HL-60/S4 (cell line): ENCODE results near the gene CDHR2.
"Not testable (repeated sequence)": the region's sequence is repeated elsewhere in the genome, so short reads cannot be mapped to it uniquely, and the experiment has no call there.

Experiments
- in situ Hi-C: fragments of 300-500 bp; cut with MboI; formaldehyde crosslinking; loops from 2 replicates; pipeline ENCODE4 v1.14.3; 2022; ENCODE audit warnings: low sequenced_read_pairs

Gene CDHR2

GRCh38 chr5:176595386-176595943 lies 46.3 kb downstream of the CDHR2 start:
- in situ Hi-C loops: no loop called here

- in situ Hi-C loops: no loop called here
These were observed 47.0 kb downstream of the CDHR2 start for GRCh38 chr5:176596069-176596644.

GRCh38 chr5:176596689-176597416 lies 47.7 kb downstream of the CDHR2 start:
- in situ Hi-C loops: no loop called here

- in situ Hi-C loops: no loop called here
These were observed 48.6 kb downstream of the CDHR2 start for GRCh38 chr5:176597417-176598389.

- in situ Hi-C loops: not testable (repeated sequence)
These were observed 50.7 kb downstream of the CDHR2 start for GRCh38 chr5:176599749-176600430.

- in situ Hi-C loops: no loop called here
These were observed 52.9 kb downstream of the CDHR2 start for GRCh38 chr5:176601901-176602482.

- in situ Hi-C loops: no loop called here
These were observed 53.9 kb downstream of the CDHR2 start for GRCh38 chr5:176603091-176603490.

- in situ Hi-C loops: no loop called here
These were observed 56.9 kb downstream of the CDHR2 start for GRCh38 chr5:176606032-176606431.

GRCh38 chr5:176606875-176607274 lies 57.7 kb downstream of the CDHR2 start:
- in situ Hi-C loops: no loop called here

- in situ Hi-C loops: no loop called here
These were observed 59.1 kb downstream of the CDHR2 start for GRCh38 chr5:176608142-176608705.

- in situ Hi-C loops: no loop called here
These were observed 60.0 kb downstream of the CDHR2 start for GRCh38 chr5:176608937-176609723.

GRCh38 chr5:176609724-176610434 lies 60.7 kb downstream of the CDHR2 start, which contains the start of gene GPRIN1:
GPRIN1 (minus strand) TSS chr5:176610156; CDS start chr5:176599834, 10,322 bp downstream.
- in situ Hi-C loops: no loop called here

GRCh38 chr5:176610435-176610773 lies 61.3 kb downstream of the CDHR2 start:
- in situ Hi-C loops: no loop called here

- in situ Hi-C loops: no loop called here
These were observed 62.3 kb downstream of the CDHR2 start for GRCh38 chr5:176611435-176611834.

GRCh38 chr5:176612008-176612407 lies 62.9 kb downstream of the CDHR2 start:
- in situ Hi-C loops: no loop called here

- in situ Hi-C loops: no loop called here
These were observed 63.7 kb downstream of the CDHR2 start for GRCh38 chr5:176612855-176613254.

GRCh38 chr5:176614805-176615478 lies 65.8 kb downstream of the CDHR2 start:
- in situ Hi-C loops: no loop called here

GRCh38 chr5:176616511-176616910 lies 67.4 kb downstream of the CDHR2 start:
- in situ Hi-C loops: no loop called here
